PC-9 (cell line): ENCODE data around the gene SLC39A10. TPM values are rescaled to one million over a fixed set of nuclear protein-coding genes. Genes with fewer than 3 reads are reported as not detected.

ENCODE experiments used
- BruUV-seq: library from RNA; stranded (reverse); fragments of 400-500 nt; replicated peaks from 2 replicates; lab custom pipeline; 2021; lab: Mats Ljungman, UMichigan
- CTCF ChIA-PET: fragments of 300-600 bp; sonication (Branson Sonifier 250); formaldehyde crosslinking; loops from one replicate; lab custom pipeline; 2022; ENCODE audit warnings: antibody characterized with exemption; lab: Charles Lee
- POLR2A ChIA-PET: fragments of 300-600 bp; sonication (Branson Sonifier 250); formaldehyde crosslinking; loops from one replicate; lab custom pipeline; 2022; ENCODE audit warnings: antibody characterized with exemption; ENCODE audit not compliant: unreplicated experiment; lab: Charles Lee
- DNase-seq, 2 experiments: peaks; one replicate each; pipeline versions ENCODE4 v3.0.0 to v3.0.0-alpha.2; 2015 to 2022; ENCODE audit warnings: mixed read lengths in 1 of 2
- H2AFZ ChIP-seq: fragments of 200-600 bp; sonication (generic); 2 replicates; pipeline ENCODE4 v1.8.1; 2017; ENCODE audit warnings: antibody characterized with exemption
- H3F3A ChIP-seq: fragments of 200-600 bp; sonication (generic); 2 replicates; pipeline ENCODE4 v1.8.1; 2017; ENCODE audit warnings: antibody characterized with exemption, mild to moderate bottlenecking, low read depth; ENCODE audit not compliant: insufficient read depth
- H3K27ac ChIP-seq: fragments of 200-600 bp; sonication (generic); 2 replicates; pipeline ENCODE4 v1.6.1; 2016; ENCODE audit warnings: mixed run types
- H3K27me3 ChIP-seq: fragments of 200-600 bp; sonication (generic); 2 replicates; pipeline ENCODE4 v1.6.1; 2016; ENCODE audit warnings: low read depth, mixed run types; ENCODE audit not compliant: insufficient read depth
- H3K36me3 ChIP-seq: fragments of 200-600 bp; sonication (generic); 2 replicates; pipeline ENCODE4 v1.6.1; 2016; ENCODE audit warnings: low read depth, mixed run types
- H3K4me1 ChIP-seq: fragments of 200-600 bp; sonication (generic); replicated peaks from 2 replicates; pipeline ENCODE4 v1.6.1; 2016; ENCODE audit warnings: mixed run types; ENCODE audit not compliant: insufficient read depth
- H3K4me2 ChIP-seq: fragments of 200-600 bp; sonication (generic); 2 replicates; pipeline ENCODE4 v1.6.1; 2017; ENCODE audit warnings: mixed run types
- H3K4me3 ChIP-seq: fragments of 200-600 bp; sonication (generic); 2 replicates; pipeline ENCODE4 v1.6.1; 2016; ENCODE audit warnings: mixed run types
- H3K79me2 ChIP-seq: fragments of 200-600 bp; sonication (generic); 2 replicates; pipeline ENCODE4 v1.6.1; 2017; ENCODE audit warnings: low read depth, mixed run types
- H3K9me2 ChIP-seq: fragments of 200-600 bp; sonication (generic); 2 replicates; pipeline ENCODE4 v1.8.1; 2017; ENCODE audit warnings: mild to moderate bottlenecking; ENCODE audit not compliant: insufficient read depth
- H3K9me3 ChIP-seq: fragments of 200-600 bp; sonication (generic); 2 replicates; pipeline ENCODE4 v1.8.1; 2016; ENCODE audit warnings: low read depth; ENCODE audit not compliant: insufficient read depth
- H4K20me1 ChIP-seq: fragments of 200-600 bp; sonication (generic); 2 replicates; pipeline ENCODE4 v1.8.1; 2017; ENCODE audit not compliant: insufficient read depth
- EZH2 ChIP-seq: fragments of 200-600 bp; sonication (generic); IDR thresholded peaks from 2 replicates; pipeline ENCODE4 v1.8.0; 2017; ENCODE audit warnings: antibody characterized with exemption, low read depth
- intact Hi-C: fragments of 100-400 bp; cut with micrococcal nuclease; formaldehyde crosslinking; loops from one replicate; pipeline ENCODE4 v1.10.0; 2022; ENCODE audit not compliant: unreplicated experiment
- total RNA-seq: library from RNA; stranded (reverse); gene quantifications from 2 replicates; pipeline ENCODE4 v1.2.3, GENCODE V29; 2021
- TF ChIP-seq, protein P1 (sequence below): fragments of 200-600 bp; sonication (generic); conservative IDR thresholded peaks from 2 replicates; pipeline ENCODE4 v1.6.1; 2017; ENCODE audit warnings: mixed run types, antibody characterized with exemption, mild to moderate bottlenecking, moderate library complexity

The SLC39A10 gene
- total RNA-seq, 1 experiment from 2014 or later = 43.7 TPM

- no peaks in the 10 kb centered on the region for H3F3A ChIP-seq
- no peaks in the 10 kb centered on the region for H3K4me1 ChIP-seq
- H3K27ac ChIP-seq = no peak overlapping the region
- no peaks in the 10 kb centered on the region for H4K20me1 ChIP-seq
- H3K4me2 ChIP-seq = no peak overlapping the region
- H3K4me3 ChIP-seq = no peak overlapping the region
- intact Hi-C loops = no loop called here
- no peaks in the 10 kb centered on the region for H3K9me3 ChIP-seq
- no TSS peak for BruUV-seq
- CTCF ChIA-PET = no interaction called here
- H3K79me2 ChIP-seq = no peaks in the 10 kb centered on the region
- no peaks in the 10 kb centered on the region for H3K36me3 ChIP-seq
- DNase-seq = no peak
- no peaks in the 10 kb centered on the region for H3K9me2 ChIP-seq
- H3K27me3 ChIP-seq = no peaks in the 10 kb centered on the region
- no peak overlapping the region for H2AFZ ChIP-seq
- POLR2A ChIA-PET = no interaction called here
- no peak for TF ChIP-seq EZH2
- TF ChIP-seq, protein P1, sequence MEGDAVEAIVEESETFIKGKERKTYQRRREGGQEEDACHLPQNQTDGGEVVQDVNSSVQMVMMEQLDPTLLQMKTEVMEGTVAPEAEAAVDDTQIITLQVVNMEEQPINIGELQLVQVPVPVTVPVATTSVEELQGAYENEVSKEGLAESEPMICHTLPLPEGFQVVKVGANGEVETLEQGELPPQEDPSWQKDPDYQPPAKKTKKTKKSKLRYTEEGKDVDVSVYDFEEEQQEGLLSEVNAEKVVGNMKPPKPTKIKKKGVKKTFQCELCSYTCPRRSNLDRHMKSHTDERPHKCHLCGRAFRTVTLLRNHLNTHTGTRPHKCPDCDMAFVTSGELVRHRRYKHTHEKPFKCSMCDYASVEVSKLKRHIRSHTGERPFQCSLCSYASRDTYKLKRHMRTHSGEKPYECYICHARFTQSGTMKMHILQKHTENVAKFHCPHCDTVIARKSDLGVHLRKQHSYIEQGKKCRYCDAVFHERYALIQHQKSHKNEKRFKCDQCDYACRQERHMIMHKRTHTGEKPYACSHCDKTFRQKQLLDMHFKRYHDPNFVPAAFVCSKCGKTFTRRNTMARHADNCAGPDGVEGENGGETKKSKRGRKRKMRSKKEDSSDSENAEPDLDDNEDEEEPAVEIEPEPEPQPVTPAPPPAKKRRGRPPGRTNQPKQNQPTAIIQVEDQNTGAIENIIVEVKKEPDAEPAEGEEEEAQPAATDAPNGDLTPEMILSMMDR = no peak
These were observed 28.4 kb upstream of the SLC39A10 start for GRCh38 chr2:195628666-195629065.

GRCh38 chr2:195632856-195633572 lies 24.0 kb upstream of the SLC39A10 start:
- no TSS peak for BruUV-seq
- no peak overlapping the region for H2AFZ ChIP-seq
- TF ChIP-seq EZH2 = no peak
- TF ChIP-seq, protein P1 = no peak
- ChIA-PET POLR2A (no interaction called here), CTCF (no interaction called here)
- intact Hi-C loops = no loop called here
- no peak for DNase-seq
- H3K9me3 ChIP-seq = no peaks in the 10 kb centered on the region
- H3F3A ChIP-seq = no peaks in the 10 kb centered on the region
- H3K4me3 ChIP-seq = no peak overlapping the region
- H3K4me1 ChIP-seq = no peaks in the 10 kb centered on the region
- no peaks in the 10 kb centered on the region for H3K79me2 ChIP-seq
- no peaks in the 10 kb centered on the region for H3K36me3 ChIP-seq
- H4K20me1 ChIP-seq = no peaks in the 10 kb centered on the region
- H3K27ac ChIP-seq = no peak overlapping the region
- H3K4me2 ChIP-seq = no peak overlapping the region
- no peaks in the 10 kb centered on the region for H3K9me2 ChIP-seq
- no peaks in the 10 kb centered on the region for H3K27me3 ChIP-seq

GRCh38 chr2:195633573-195633870 lies 23.5 kb upstream of the SLC39A10 start:
- Histone ChIP-seq H3K4me1 (no peaks in the 10 kb centered on the region), H3K9me2 (no peaks in the 10 kb centered on the region), H3K27me3 (no peaks in the 10 kb centered on the region), H2AFZ (no peak overlapping the region), H3K27ac (no peak overlapping the region), H4K20me1 (no peaks in the 10 kb centered on the region), H3K79me2 (no peaks in the 10 kb centered on the region), H3K4me3 (no peak overlapping the region), H3F3A (no peaks in the 10 kb centered on the region), H3K9me3 (no peaks in the 10 kb centered on the region), H3K36me3 (no peaks in the 10 kb centered on the region), H3K4me2 (no peak overlapping the region)
- TF ChIP-seq, protein P1 = no peak
- no peak for TF ChIP-seq EZH2
- no peak for DNase-seq
- BruUV-seq = no TSS peak
- POLR2A ChIA-PET = no interaction called here
- CTCF ChIA-PET = no interaction called here
- intact Hi-C loops = no loop called here
